ENCODE data around the gene TIMP3. TPM values are rescaled to one million over a fixed set of nuclear protein-coding genes. Genes with fewer than 3 reads are reported as not detected.

TIMP3 gene
- total RNA-seq, 2 donors from 2014 or later, result 149 to 280 TPM

DNA sequence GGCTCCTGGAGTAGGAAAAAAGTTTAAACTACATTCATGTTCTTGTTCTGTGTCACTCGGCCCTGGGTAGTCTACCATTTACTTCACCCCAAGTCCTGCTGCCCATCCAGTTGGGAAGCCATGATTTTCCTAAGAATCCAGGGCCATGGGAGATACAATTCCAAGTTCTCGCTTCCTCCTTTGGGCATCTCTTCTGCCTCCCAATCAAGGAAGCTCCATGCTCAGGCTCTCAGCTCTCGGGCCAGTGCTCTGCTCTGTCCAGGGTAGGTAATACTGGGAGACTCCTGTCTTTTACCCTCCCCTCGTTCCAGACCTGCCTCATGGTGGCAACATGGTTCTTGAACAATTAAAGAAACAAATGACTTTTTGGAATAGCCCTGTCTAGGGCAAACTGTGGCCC lies 60.6 kb downstream of the TIMP3 start:
- TF ChIP-seq, protein P1, sequence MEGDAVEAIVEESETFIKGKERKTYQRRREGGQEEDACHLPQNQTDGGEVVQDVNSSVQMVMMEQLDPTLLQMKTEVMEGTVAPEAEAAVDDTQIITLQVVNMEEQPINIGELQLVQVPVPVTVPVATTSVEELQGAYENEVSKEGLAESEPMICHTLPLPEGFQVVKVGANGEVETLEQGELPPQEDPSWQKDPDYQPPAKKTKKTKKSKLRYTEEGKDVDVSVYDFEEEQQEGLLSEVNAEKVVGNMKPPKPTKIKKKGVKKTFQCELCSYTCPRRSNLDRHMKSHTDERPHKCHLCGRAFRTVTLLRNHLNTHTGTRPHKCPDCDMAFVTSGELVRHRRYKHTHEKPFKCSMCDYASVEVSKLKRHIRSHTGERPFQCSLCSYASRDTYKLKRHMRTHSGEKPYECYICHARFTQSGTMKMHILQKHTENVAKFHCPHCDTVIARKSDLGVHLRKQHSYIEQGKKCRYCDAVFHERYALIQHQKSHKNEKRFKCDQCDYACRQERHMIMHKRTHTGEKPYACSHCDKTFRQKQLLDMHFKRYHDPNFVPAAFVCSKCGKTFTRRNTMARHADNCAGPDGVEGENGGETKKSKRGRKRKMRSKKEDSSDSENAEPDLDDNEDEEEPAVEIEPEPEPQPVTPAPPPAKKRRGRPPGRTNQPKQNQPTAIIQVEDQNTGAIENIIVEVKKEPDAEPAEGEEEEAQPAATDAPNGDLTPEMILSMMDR (IDR thresholded peaks at IDR 0.05), result no peak
- TF ChIP-seq POLR2A (IDR thresholded peaks at IDR 0.05), result no peak
- no peak overlapping the region for H3K27ac ChIP-seq
- H3K9me3 ChIP-seq, result no peaks in the 10 kb centered on the region
- H3K27me3 ChIP-seq, result no peaks in the 10 kb centered on the region
- H3K4me1 ChIP-seq, result no peaks in the 10 kb centered on the region
- WGBS, 2 donors, result 70 to 76% methylated on average over 4 of the region's 4 CpGs
- intact Hi-C loops (cut with DNase I), result no loop called here
- no peaks in the 10 kb centered on the region for H3K36me3 ChIP-seq (replicated peaks in 1 of 2; ENCODE audit: insufficient read depth in 1 of 2, low read depth in 2 of 2)
- H3K4me3 ChIP-seq, result no peak overlapping the region
- ATAC-seq, result no peak
- DNase-seq, result no peak

DNA sequence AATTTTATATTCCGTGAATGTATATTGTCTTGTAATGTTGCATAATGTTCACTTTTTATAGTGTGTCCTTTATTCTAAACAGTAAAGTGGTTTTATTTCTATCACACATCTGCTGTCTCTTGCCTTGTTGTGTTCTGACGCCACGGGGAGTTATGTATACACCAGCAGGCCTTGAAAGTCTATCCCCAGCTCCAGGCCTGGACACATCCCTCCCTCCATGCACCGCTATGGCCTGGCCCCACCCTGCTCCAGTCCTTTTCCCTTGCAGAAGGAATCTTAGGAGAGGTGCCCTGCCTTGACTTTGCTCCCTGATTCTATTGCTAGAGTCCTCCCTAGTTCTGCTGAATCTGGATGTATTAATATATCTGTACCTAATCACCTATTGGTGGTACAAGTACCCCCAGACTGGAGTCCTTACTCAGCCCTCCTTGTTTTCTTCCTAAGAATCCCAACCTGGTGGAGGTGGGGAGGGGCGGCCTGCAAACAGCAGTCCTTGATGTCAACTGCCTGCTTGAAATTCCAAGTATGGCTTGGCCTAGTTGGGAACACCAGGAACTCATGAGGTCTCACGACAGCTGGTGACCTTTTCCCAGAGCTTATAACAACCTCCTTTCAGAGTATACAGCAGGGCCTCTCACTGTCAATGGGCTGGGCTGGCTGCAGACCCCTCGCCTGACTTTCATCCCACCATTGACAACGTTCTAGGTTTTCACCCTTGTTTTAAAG lies 61.6 kb downstream of the TIMP3 start:
- no peaks in the 10 kb centered on the region for H3K36me3 ChIP-seq (replicated peaks in 1 of 2; ENCODE audit: insufficient read depth in 1 of 2, low read depth in 2 of 2)
- no peak overlapping the region for H3K4me3 ChIP-seq
- H3K4me1 ChIP-seq, result no peaks in the 10 kb centered on the region
- ATAC-seq (no peak), DNase-seq (no peak)
- intact Hi-C loops (cut with DNase I), result no loop called here
- TF ChIP-seq, protein P1 (IDR thresholded peaks at IDR 0.05), result no peak
- TF ChIP-seq POLR2A (IDR thresholded peaks at IDR 0.05), result no peak
- no peak overlapping the region for H3K27ac ChIP-seq
- no peaks in the 10 kb centered on the region for H3K9me3 ChIP-seq
- 63 to 79% methylated on average over 8 of the region's 8 CpGs for WGBS, 2 donors
- no peaks in the 10 kb centered on the region for H3K27me3 ChIP-seq

DNA sequence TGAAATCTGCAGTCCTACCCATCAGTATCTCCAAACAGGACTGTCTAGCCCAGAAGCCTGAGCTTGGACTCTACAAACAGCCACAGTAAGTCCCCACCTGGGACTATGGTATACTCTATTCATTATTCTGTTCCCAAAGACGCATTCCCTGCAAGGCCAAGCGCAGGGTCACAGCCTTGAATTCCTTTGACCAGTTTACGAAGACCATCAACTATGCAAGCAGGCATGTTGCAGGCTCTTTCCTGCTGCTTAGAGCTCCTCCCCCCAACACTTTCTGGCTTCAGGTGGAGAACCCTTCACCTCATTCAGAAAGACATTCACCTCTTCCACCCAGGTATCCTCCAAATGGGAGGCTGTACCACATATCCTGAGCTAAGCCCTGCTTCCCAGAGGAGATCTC lies 62.5 kb downstream of the TIMP3 start:
- ATAC-seq (peak; percentile 21), DNase-seq (no peak)
- intact Hi-C loops (cut with DNase I), result no loop called here
- 77 to 80% methylated on average over 3 of the region's 3 CpGs for WGBS, 2 donors
- no peak overlapping the region for H3K27ac ChIP-seq
- TF ChIP-seq, protein P1 (IDR thresholded peaks at IDR 0.05), result no peak
- no peak for TF ChIP-seq POLR2A (IDR thresholded peaks at IDR 0.05)
- no peak overlapping the region for H3K4me3 ChIP-seq
- no peaks in the 10 kb centered on the region for H3K9me3 ChIP-seq
- no peaks in the 10 kb centered on the region for H3K27me3 ChIP-seq
- no peaks in the 10 kb centered on the region for H3K4me1 ChIP-seq
- H3K36me3 ChIP-seq (replicated peaks in 1 of 2; ENCODE audit: insufficient read depth in 1 of 2, low read depth in 2 of 2), result no peaks in the 10 kb centered on the region

DNA sequence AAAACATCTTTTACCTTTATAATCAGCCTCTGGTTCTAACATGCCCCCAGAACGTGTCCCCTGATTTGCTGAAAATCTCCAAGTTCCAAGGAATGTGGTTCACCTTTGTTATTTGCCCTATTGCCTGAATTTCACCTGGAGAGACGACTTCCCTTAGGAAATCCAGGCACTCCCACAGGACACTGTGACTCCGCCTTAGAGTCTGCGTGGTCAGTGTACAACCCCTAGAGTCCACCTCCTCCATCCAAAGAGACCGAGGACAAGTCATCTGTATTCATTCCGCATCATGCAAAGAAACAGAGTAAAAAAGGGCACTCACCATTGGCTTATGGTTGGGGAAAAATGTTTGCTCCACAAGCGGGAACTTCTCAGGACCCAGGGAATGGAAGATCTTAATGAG lies 63.1 kb downstream of the TIMP3 start:
- no peak overlapping the region for H3K4me3 ChIP-seq
- no peaks in the 10 kb centered on the region for H3K36me3 ChIP-seq (replicated peaks in 1 of 2; ENCODE audit: insufficient read depth in 1 of 2, low read depth in 2 of 2)
- H3K4me1 ChIP-seq, result no peaks in the 10 kb centered on the region
- 67% methylated on average over 7 of the region's 7 CpGs for WGBS, 2 donors
- TF ChIP-seq POLR2A (IDR thresholded peaks at IDR 0.05), result no peak
- no peaks in the 10 kb centered on the region for H3K9me3 ChIP-seq
- no peak for ATAC-seq
- intact Hi-C loops (cut with DNase I), result no loop called here
- H3K27ac ChIP-seq, result no peak overlapping the region
- no peak for DNase-seq
- H3K27me3 ChIP-seq, result no peaks in the 10 kb centered on the region

DNA sequence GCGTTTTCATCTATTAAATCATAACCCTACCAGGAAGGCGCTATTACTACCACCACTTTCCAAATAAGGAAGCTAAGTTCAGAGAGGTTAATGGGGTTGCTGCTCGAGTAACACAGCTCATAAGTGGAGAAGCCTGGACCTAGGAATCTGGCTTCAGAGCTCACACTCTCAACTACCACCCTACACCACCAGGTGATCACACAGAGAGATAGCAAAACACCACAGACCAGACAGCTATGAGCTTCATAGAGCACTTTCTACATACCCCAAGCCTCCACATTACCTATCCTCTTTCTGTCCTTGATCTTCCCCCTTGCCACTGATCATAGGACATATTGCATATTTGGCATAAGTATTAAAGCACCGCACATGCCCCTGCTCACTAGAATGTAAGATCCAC lies 65.4 kb downstream of the TIMP3 start:
- H3K9me3 ChIP-seq, result no peaks in the 10 kb centered on the region
- 66% methylated on average over 4 of the region's 4 CpGs for whole genome bisulfite sequencing, 2 donors

DNA sequence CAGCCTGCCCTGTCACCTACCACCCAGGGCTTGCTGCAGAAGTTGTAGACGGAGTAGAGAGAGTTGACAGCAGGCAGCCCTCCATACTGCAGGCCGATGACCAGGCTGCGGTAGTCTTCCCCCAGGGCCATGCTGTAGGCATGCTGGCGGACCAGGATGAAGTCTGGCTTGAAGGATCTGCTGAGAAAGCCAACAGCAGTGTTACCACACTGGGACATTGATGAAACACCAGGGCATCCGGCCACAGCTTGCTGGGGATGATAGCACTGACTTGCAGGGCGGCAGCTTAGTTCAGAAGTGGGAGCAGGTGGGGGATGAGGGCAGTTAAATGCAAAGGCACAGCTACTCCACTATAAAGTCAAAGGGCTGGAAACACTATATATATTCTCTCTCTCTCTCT lies 67.4 kb downstream of the TIMP3 start:
- H3K4me1 ChIP-seq, result no peaks in the 10 kb centered on the region
- H3K9me3 ChIP-seq, result no peaks in the 10 kb centered on the region
- intact Hi-C loops (cut with DNase I), result no loop called here
- TF ChIP-seq, protein P1 (IDR thresholded peaks at IDR 0.05), result no peak
- TF ChIP-seq POLR2A (IDR thresholded peaks at IDR 0.05), result no peak
- H3K36me3 ChIP-seq (replicated peaks in 1 of 2; ENCODE audit: insufficient read depth in 1 of 2, low read depth in 2 of 2), result no peaks in the 10 kb centered on the region
- H3K4me3 ChIP-seq, result no peak overlapping the region
- ATAC-seq (no peak), DNase-seq (no peak)
- H3K27ac ChIP-seq, result no peak overlapping the region
- 72 to 82% methylated on average over 6 of the region's 6 CpGs for WGBS, 2 donors
- H3K27me3 ChIP-seq, result no peaks in the 10 kb centered on the region

More for the DNA sequence above, 65.4 kb downstream of the TIMP3 start:
- DNase-seq (no peak), ATAC-seq (no peak)
- Histone ChIP-seq H3K27me3 (no peaks in the 10 kb centered on the region), H3K27ac (no peak overlapping the region), H3K4me3 (no peak overlapping the region), H3K36me3 (replicated peaks in 1 of 2; ENCODE audit: insufficient read depth in 1 of 2, low read depth in 2 of 2) (no peaks in the 10 kb centered on the region), H3K4me1 (no peaks in the 10 kb centered on the region)
- no peak for TF ChIP-seq POLR2A (IDR thresholded peaks at IDR 0.05)
- intact Hi-C loops (cut with DNase I), result no loop called here

All from body of pancreas (tissue), 4 donors.